ENCODE measurements around the gene TCF7L1.

Gene TCF7L1

DNA sequence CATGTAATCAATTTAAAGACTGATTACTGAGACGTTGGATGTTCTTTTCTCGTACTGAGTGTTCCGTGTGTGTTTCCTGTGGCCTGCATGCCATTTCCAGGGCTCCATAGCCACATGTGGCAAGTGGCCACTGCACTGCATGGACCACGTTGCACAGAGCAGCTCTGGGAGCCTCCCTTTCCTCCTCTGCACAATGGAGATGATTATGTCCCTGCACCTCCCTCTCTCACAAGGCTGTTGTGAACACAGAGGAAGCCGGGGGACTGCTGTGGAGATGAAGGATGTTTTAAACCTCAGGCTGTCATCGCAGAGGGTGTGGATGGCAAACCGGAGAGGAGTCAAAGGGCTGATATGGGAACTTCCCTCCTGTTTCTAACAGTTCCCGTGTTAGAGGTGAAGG, 106.9 kb downstream of the TCF7L1 start:
- no peaks in the 10 kb centered on the region for H3K79me2 ChIP-seq (ENCODE audit: control insufficient read depth, low read length)

GRCh38 chr2:85242321-85242720, 109.1 kb downstream of the TCF7L1 start:
- Histone ChIP-seq H3K9me2 (replicated peaks; ENCODE audit: control insufficient read depth, low read length) (no peaks in the 10 kb centered on the region), H3K4me2 (ENCODE audit: low read length) (no peak overlapping the region), H3K27me3 (ENCODE audit: control insufficient read depth, low read length) (peaks cover 20% of the 10 kb centered on the region), H3K4me1 (ENCODE audit: control insufficient read depth, low read length) (0 out of 2 replicates have a peak, but pooled peaks cover under 1% of the 10 kb centered on the region), H3K27ac (ENCODE audit: low read depth, low read length) (no peak overlapping the region), H3K9me3 (ENCODE audit: control insufficient read depth, insufficient read depth, low read length) (no peaks in the 10 kb centered on the region), H3K4me3 (ENCODE audit: low read length) (no peak overlapping the region), H3F3A (ENCODE audit: control insufficient read depth, insufficient read depth) (no peaks in the 10 kb centered on the region), H4K20me1 (ENCODE audit: control insufficient read depth, insufficient read depth, low read depth, low read length) (no peaks in the 10 kb centered on the region), H3K79me2 (ENCODE audit: control insufficient read depth, low read length) (no peaks in the 10 kb centered on the region), H3K36me3 (ENCODE audit: control insufficient read depth, low read length) (no peaks in the 10 kb centered on the region)
- TF ChIP-seq EZH2phosphoT487 (IDR thresholded peaks at IDR 0.05; ENCODE audit: borderline replicate concordance, low read length), result no peak
- TF ChIP-seq, protein P1, sequence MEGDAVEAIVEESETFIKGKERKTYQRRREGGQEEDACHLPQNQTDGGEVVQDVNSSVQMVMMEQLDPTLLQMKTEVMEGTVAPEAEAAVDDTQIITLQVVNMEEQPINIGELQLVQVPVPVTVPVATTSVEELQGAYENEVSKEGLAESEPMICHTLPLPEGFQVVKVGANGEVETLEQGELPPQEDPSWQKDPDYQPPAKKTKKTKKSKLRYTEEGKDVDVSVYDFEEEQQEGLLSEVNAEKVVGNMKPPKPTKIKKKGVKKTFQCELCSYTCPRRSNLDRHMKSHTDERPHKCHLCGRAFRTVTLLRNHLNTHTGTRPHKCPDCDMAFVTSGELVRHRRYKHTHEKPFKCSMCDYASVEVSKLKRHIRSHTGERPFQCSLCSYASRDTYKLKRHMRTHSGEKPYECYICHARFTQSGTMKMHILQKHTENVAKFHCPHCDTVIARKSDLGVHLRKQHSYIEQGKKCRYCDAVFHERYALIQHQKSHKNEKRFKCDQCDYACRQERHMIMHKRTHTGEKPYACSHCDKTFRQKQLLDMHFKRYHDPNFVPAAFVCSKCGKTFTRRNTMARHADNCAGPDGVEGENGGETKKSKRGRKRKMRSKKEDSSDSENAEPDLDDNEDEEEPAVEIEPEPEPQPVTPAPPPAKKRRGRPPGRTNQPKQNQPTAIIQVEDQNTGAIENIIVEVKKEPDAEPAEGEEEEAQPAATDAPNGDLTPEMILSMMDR (IDR thresholded peaks at IDR 0.05; ENCODE audit: low read depth, low read length, poor library complexity, severe bottlenecking), result no peak

More for the DNA sequence above, 106.9 kb downstream of the TCF7L1 start:
- no peak for TF ChIP-seq EZH2phosphoT487 (IDR thresholded peaks at IDR 0.05; ENCODE audit: borderline replicate concordance, low read length)
- TF ChIP-seq, protein P1 (IDR thresholded peaks at IDR 0.05; ENCODE audit: low read depth, low read length, poor library complexity, severe bottlenecking), result no peak
- H3F3A ChIP-seq (ENCODE audit: control insufficient read depth, insufficient read depth), result no peaks in the 10 kb centered on the region
- H3K9me3 ChIP-seq (ENCODE audit: control insufficient read depth, insufficient read depth, low read length), result no peaks in the 10 kb centered on the region
- H3K4me2 ChIP-seq (ENCODE audit: low read length), result no peak overlapping the region
- H3K27ac ChIP-seq (ENCODE audit: low read depth, low read length), result no peak overlapping the region
- H3K36me3 ChIP-seq (ENCODE audit: control insufficient read depth, low read length), result no peaks in the 10 kb centered on the region
- H3K9me2 ChIP-seq (replicated peaks; ENCODE audit: control insufficient read depth, low read length), result no peaks in the 10 kb centered on the region
- H3K4me1 ChIP-seq (ENCODE audit: control insufficient read depth, low read length), result no peaks in the 10 kb centered on the region
- H3K4me3 ChIP-seq (ENCODE audit: low read length), result no peak overlapping the region
- H3K27me3 ChIP-seq (ENCODE audit: control insufficient read depth, low read length), result peaks cover 5% of the 10 kb centered on the region
- H4K20me1 ChIP-seq (ENCODE audit: control insufficient read depth, insufficient read depth, low read depth, low read length), result no peaks in the 10 kb centered on the region

DNA sequence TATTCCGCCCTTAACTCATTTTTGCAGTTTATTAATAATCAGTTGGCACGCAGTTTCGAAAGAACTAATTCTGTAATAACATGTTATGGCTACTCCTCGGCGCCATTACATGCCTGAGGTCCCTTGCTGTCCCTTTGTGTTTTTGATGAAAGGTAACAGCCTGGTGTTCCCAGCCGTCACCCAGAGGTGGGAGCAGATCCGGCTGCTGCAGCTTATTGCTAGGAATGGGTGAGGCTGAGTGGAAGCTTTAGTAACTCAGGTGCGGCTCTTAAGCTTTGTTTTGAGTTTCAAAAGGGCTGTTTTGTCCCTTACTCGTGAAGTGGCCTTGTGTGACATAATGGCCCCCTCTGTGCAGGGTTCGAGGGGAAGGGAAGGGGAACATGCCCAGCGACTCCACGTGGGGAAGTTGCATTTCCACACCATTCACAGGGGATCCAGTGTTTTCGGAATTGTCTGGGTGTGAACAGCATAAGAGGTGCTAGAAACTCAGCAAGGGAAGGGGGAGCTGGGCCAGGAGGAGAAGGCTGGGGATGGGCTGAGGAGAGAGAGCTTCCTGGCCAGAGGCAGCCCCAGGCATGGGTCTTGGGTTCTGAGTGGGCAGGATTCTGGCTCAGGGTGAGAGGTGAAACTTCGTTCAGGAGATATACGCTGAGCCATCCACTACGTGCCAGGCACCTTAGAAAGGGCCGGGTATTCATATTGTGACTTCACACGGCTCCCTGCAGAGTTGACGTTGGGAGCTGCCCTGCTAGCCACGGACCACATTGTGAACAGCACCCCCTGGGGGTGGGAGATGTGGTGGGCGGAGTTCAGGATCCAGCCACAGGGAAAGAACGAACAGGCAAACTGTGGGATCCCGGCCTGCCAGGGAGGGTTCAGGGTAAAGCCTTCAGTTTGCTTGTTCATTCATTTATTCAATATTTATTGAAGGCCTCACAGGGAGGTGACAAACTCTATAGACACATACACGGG, 110.2 kb downstream of the TCF7L1 start:
- Histone ChIP-seq H3F3A (ENCODE audit: control insufficient read depth, insufficient read depth) (no peaks in the 10 kb centered on the region), H3K4me1 (ENCODE audit: control insufficient read depth, low read length) (0 out of 2 replicates have a peak, but pooled peaks cover 6% of the 10 kb centered on the region), H3K79me2 (ENCODE audit: control insufficient read depth, low read length) (no peaks in the 10 kb centered on the region), H3K36me3 (ENCODE audit: control insufficient read depth, low read length) (no peaks in the 10 kb centered on the region), H4K20me1 (ENCODE audit: control insufficient read depth, insufficient read depth, low read depth, low read length) (no peaks in the 10 kb centered on the region), H3K9me2 (replicated peaks; ENCODE audit: control insufficient read depth, low read length) (no peaks in the 10 kb centered on the region), H3K4me3 (ENCODE audit: low read length) (no peak overlapping the region), H3K27me3 (ENCODE audit: control insufficient read depth, low read length) (peaks cover 28% of the 10 kb centered on the region), H3K27ac (ENCODE audit: low read depth, low read length) (no peak overlapping the region), H3K4me2 (ENCODE audit: low read length) (no peak overlapping the region), H3K9me3 (ENCODE audit: control insufficient read depth, insufficient read depth, low read length) (no peaks in the 10 kb centered on the region)
- TF ChIP-seq, protein P1 (IDR thresholded peaks at IDR 0.05; ENCODE audit: low read depth, low read length, poor library complexity, severe bottlenecking), result peak; percentile 67
- no peak for TF ChIP-seq EZH2phosphoT487 (IDR thresholded peaks at IDR 0.05; ENCODE audit: borderline replicate concordance, low read length)
